Endothelial cell of umbilical vein (primary cell): Measurements from ENCODE around the gene ELAC2.

Experiments
- EZH2 ChIP-seq: IDR thresholded peaks from 2 replicates; pipeline ENCODE4 v1.6.1; 2012; ENCODE audit warnings: borderline replicate concordance, low read depth, mild to moderate bottlenecking, moderate library complexity, low read length, inconsistent platforms; ENCODE audit not compliant: severe bottlenecking
- GATA2 ChIP-seq: IDR thresholded peaks from 2 replicates; pipeline ENCODE4 v1.7.0; 2011; ENCODE audit warnings: low read depth, mild to moderate bottlenecking, moderate library complexity, mixed read lengths, low read length; ENCODE audit not compliant: insufficient read length, insufficient read depth
- JUN ChIP-seq: IDR thresholded peaks from 2 replicates; pipeline ENCODE4 v1.6.1; 2011; ENCODE audit warnings: borderline replicate concordance, low read depth; ENCODE audit not compliant: insufficient read length, insufficient read depth
- MYC ChIP-seq: IDR thresholded peaks from one replicate; pipeline ENCODE4 v1.6.1; 2011; ENCODE audit warnings: mild to moderate bottlenecking, low read depth, low read length
- POLR2A ChIP-seq: IDR thresholded peaks from 2 replicates; pipeline ENCODE4 v1.6.1; 2012; ENCODE audit warnings: low read depth, mild to moderate bottlenecking, control low read depth, low read length
- POLR2AphosphoS5 ChIP-seq: IDR thresholded peaks from 2 replicates; pipeline ENCODE4 v1.6.1; 2012; ENCODE audit warnings: low read depth, mild to moderate bottlenecking, control low read depth, low read length, moderate library complexity; ENCODE audit not compliant: insufficient read depth
- TF ChIP-seq, protein P1 (sequence below), 2 donors: IDR thresholded peaks; 1 replicate in 1 of 2; 2 replicates in 1 of 2; pipeline ENCODE4 v1.5.1; 2011; ENCODE audit warnings: low read length in 2 of 2, mild to moderate bottlenecking in 2 of 2, moderate library complexity in 2 of 2, control low read depth in 1 of 2, inconsistent platforms in 1 of 2, low read depth in 1 of 2; ENCODE audit not compliant: insufficient read depth in 1 of 2; ENCODE audit errors: extremely low read depth in 1 of 2
- TF ChIP-seq, protein P2 (sequence below): IDR thresholded peaks from 2 replicates; pipeline ENCODE4 v1.6.1; 2011; ENCODE audit not compliant: insufficient read depth, insufficient read length

DNA sequence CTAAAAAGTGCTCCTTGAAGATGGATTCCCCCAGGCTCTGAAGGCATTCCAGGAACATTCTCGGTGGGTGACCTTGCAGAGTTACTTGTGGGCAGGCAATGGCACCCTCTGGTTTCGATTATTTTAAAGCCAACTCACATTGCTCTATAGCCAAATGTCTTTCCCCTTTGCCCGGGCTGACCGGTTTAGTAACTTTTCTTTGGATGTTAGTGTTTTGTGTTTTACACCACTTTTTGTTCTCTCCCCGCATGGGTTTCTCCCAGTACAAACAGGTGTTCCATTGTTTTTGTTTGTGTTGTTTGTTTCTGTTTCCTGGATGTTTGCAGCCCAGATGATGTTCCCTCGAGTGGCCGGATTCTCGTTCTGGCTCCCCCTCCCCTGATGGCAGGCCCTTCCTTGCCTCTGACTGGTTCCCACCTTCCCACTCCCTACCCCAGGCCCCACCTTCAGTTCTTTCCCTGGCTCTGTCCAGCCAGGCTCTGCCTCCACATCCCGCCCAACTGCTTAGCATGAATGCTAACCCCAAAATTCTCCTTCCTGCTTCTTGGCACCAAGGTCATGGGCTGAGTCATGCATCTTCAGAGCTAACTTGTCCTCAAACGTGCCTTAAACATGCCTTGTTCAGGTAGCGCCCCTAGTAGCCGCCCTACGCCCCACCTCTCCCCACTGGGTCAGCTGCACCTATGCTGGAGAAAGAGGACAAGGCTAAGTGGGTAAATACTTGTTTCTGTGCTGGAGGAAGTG lies 40.6 kb downstream of the ELAC2 start:
- TF ChIP-seq, protein P1, sequence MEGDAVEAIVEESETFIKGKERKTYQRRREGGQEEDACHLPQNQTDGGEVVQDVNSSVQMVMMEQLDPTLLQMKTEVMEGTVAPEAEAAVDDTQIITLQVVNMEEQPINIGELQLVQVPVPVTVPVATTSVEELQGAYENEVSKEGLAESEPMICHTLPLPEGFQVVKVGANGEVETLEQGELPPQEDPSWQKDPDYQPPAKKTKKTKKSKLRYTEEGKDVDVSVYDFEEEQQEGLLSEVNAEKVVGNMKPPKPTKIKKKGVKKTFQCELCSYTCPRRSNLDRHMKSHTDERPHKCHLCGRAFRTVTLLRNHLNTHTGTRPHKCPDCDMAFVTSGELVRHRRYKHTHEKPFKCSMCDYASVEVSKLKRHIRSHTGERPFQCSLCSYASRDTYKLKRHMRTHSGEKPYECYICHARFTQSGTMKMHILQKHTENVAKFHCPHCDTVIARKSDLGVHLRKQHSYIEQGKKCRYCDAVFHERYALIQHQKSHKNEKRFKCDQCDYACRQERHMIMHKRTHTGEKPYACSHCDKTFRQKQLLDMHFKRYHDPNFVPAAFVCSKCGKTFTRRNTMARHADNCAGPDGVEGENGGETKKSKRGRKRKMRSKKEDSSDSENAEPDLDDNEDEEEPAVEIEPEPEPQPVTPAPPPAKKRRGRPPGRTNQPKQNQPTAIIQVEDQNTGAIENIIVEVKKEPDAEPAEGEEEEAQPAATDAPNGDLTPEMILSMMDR (IDR thresholded peaks at IDR 0.05; ENCODE audit: extremely low read depth in 1 of 2, insufficient read depth in 1 of 2, low read depth in 1 of 2, low read length in 2 of 2): no peak
- TF ChIP-seq EZH2: no peak
- TF ChIP-seq POLR2A: no peak
- no peak for TF ChIP-seq POLR2AphosphoS5
- TF ChIP-seq JUN: no peak
- TF ChIP-seq GATA2: no peak
- TF ChIP-seq, protein P2, sequence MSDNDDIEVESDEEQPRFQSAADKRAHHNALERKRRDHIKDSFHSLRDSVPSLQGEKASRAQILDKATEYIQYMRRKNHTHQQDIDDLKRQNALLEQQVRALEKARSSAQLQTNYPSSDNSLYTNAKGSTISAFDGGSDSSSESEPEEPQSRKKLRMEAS: no peak
- no peak for TF ChIP-seq MYC
